MM.1S (cell line): ENCODE data around the gene CSTF2.
"Not testable (repeated sequence)": the region's sequence is repeated elsewhere in the genome, so short reads cannot be mapped to it uniquely, and the experiment has no call there.

Experiments used
- DNase-seq: peaks from one replicate; pipeline ENCODE4 v3.0.0-alpha.2; 2015
- H2AFZ ChIP-seq: fragments of 300-600 bp; sonication (generic); 2 replicates; pipeline ENCODE4 v1.6.0; 2016; ENCODE audit warnings: antibody characterized with exemption, low read length
- H3F3A ChIP-seq: fragments of 300-600 bp; sonication (generic); 2 replicates; pipeline ENCODE4 v1.6.1; 2016; ENCODE audit warnings: mild to moderate bottlenecking, antibody characterized with exemption, low read length, moderate library complexity, mixed read lengths; ENCODE audit not compliant: insufficient read depth
- H3K27ac ChIP-seq: fragments of 300-600 bp; sonication (generic); 2 replicates; pipeline ENCODE4 v1.5.1; 2016; ENCODE audit warnings: mild to moderate bottlenecking, low read length
- H3K27me3 ChIP-seq: fragments of 300-600 bp; sonication (generic); replicated peaks from 2 replicates; pipeline ENCODE4 v1.6.0; 2016; ENCODE audit warnings: low read length; ENCODE audit not compliant: insufficient read depth
- H3K36me3 ChIP-seq: fragments of 300-600 bp; sonication (generic); replicated peaks from 2 replicates; pipeline ENCODE4 v1.6.1; 2016; ENCODE audit warnings: mild to moderate bottlenecking, low read length, mixed read lengths; ENCODE audit not compliant: insufficient read depth
- H3K4me1 ChIP-seq: fragments of 300-600 bp; sonication (generic); 2 replicates; pipeline ENCODE4 v1.6.1; 2016; ENCODE audit warnings: low read length, mixed read lengths
- H3K4me2 ChIP-seq: fragments of 300-600 bp; sonication (generic); 2 replicates; pipeline ENCODE4 v1.6.0; 2016; ENCODE audit warnings: low read depth, low read length
- H3K4me3 ChIP-seq: fragments of 300-600 bp; sonication (generic); 2 replicates; pipeline ENCODE4 v1.5.1; 2016; ENCODE audit warnings: low read length, mixed read lengths
- H3K79me2 ChIP-seq: fragments of 300-600 bp; sonication (generic); 2 replicates; pipeline ENCODE4 v1.6.1; 2016; ENCODE audit warnings: mixed run types, low read length, mixed read lengths
- H3K9ac ChIP-seq: fragments of 300-600 bp; sonication (generic); 2 replicates; pipeline ENCODE4 v1.6.1; 2016; ENCODE audit warnings: low read length, mixed read lengths
- H3K9me2 ChIP-seq: fragments of 300-600 bp; sonication (generic); replicated peaks from 2 replicates; pipeline ENCODE4 v1.6.1; 2016; ENCODE audit warnings: mild to moderate bottlenecking, low read length, mixed read lengths; ENCODE audit not compliant: insufficient read depth
- H3K9me3 ChIP-seq: fragments of 300-600 bp; sonication (generic); replicated peaks from 2 replicates; pipeline ENCODE4 v1.6.1; 2016; ENCODE audit warnings: mild to moderate bottlenecking, low read length, mixed read lengths; ENCODE audit not compliant: insufficient read depth
- H4K20me1 ChIP-seq: fragments of 300-600 bp; sonication (generic); 2 replicates; pipeline ENCODE4 v1.6.1; 2016; ENCODE audit warnings: mild to moderate bottlenecking, low read length, moderate library complexity, mixed read lengths; ENCODE audit not compliant: insufficient read depth
- EZH2 ChIP-seq: fragments of 300-600 bp; sonication (generic); optimal IDR thresholded peaks from 2 replicates; pipeline ENCODE3; 2017; ENCODE audit warnings: low read depth, mild to moderate bottlenecking, antibody characterized with exemption, low read length, mixed read lengths
- EZH2phosphoT487 ChIP-seq: fragments of 300-600 bp; sonication (generic); IDR thresholded peaks from 2 replicates; pipeline ENCODE4 v1.6.1; 2018; ENCODE audit warnings: antibody characterized with exemption, low read length
- TF ChIP-seq, protein P1 (sequence below): fragments of 300-600 bp; sonication (generic); IDR thresholded peaks from 2 replicates; pipeline ENCODE4 v1.5.1; 2016; ENCODE audit warnings: antibody characterized with exemption, low read length, mixed read lengths

CSTF2 gene

GRCh38 chrX:100819837-100820666 lies at the start of gene CSTF2:
CSTF2 (plus strand) TSS chrX:100820391; CDS start chrX:100820417, 26 bp downstream.
- peak within 1 kb of the TSS; percentile 52; the same call in 1 of the 2 replicates for H3K9ac ChIP-seq
- H3K4me2 ChIP-seq = peak within 1 kb of the TSS; percentile 73
- TF ChIP-seq, protein P1, sequence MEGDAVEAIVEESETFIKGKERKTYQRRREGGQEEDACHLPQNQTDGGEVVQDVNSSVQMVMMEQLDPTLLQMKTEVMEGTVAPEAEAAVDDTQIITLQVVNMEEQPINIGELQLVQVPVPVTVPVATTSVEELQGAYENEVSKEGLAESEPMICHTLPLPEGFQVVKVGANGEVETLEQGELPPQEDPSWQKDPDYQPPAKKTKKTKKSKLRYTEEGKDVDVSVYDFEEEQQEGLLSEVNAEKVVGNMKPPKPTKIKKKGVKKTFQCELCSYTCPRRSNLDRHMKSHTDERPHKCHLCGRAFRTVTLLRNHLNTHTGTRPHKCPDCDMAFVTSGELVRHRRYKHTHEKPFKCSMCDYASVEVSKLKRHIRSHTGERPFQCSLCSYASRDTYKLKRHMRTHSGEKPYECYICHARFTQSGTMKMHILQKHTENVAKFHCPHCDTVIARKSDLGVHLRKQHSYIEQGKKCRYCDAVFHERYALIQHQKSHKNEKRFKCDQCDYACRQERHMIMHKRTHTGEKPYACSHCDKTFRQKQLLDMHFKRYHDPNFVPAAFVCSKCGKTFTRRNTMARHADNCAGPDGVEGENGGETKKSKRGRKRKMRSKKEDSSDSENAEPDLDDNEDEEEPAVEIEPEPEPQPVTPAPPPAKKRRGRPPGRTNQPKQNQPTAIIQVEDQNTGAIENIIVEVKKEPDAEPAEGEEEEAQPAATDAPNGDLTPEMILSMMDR = peak; percentile 12; the same call in 1 of the 2 replicates
- no peak for TF ChIP-seq EZH2phosphoT487
- no peaks in the 10 kb centered on the region for H4K20me1 ChIP-seq
- no peaks in the 10 kb centered on the region for H3K9me2 ChIP-seq
- peak within 1 kb of the TSS; percentile 67; the same call in 1 of the 2 replicates for H3K27ac ChIP-seq
- peak; percentile 86 for DNase-seq
- H3K4me3 ChIP-seq = peak within 1 kb of the TSS; percentile 87
- peaks cover 13% of the 10 kb centered on the region for H3K79me2 ChIP-seq
- H3K36me3 ChIP-seq = no peaks in the 10 kb centered on the region
- H3K9me3 ChIP-seq = no peaks in the 10 kb centered on the region
- H3K27me3 ChIP-seq = no peaks in the 10 kb centered on the region
- peaks cover 3% of the 10 kb centered on the region; the same call in 1 of the 2 replicates for H3F3A ChIP-seq
- H2AFZ ChIP-seq = peak within 1 kb of the TSS; percentile 85
- H3K4me1 ChIP-seq = peaks cover 4% of the 10 kb centered on the region; the same call in 1 of the 2 replicates

DNA sequence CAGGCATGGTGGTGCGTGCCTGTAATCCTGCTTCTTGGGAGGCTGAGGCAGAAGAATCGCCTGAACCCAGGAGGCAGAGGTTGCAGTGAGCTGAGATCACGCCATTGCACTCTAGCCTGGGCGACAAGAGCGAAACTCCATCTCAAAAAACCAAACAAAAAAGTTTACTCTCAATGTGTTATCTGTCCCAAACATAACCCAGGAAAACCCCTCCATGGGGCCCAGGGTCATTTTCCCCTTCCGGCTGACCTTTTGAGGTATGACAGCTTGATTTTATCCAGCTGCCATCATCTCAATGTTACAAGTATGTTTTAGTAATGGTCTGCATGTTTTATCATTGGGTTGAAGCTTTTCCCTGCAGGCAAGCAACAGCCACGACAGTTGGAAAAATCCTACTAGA lies 23.8 kb upstream of the CSTF2 start:
- not testable (repeated sequence) for H3K4me1 ChIP-seq, H4K20me1 ChIP-seq, H3K36me3 ChIP-seq, H3K9me2 ChIP-seq, H3K9ac ChIP-seq, H3K27me3 ChIP-seq, H2AFZ ChIP-seq, H3K27ac ChIP-seq, H3K4me2 ChIP-seq, H3K4me3 ChIP-seq, DNase-seq, H3F3A ChIP-seq, H3K9me3 ChIP-seq, H3K79me2 ChIP-seq

DNA sequence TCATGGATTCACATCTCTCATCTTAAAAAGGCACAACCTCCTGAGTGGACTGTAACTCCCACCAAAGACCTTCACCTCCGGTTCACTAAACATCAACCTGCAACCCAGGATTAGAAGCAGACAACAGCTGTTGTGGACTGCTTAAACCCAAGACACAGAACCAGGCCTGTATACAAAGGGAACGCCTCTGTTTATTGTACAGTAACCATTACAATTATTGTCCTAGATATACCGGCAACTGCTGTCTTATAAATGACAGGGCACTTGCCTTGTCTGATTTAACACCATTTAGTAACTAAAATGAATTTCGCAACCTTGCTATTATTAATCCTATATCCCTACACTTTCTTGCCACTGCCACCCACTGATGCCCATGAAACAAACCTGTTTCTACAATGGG lies 22.8 kb upstream of the CSTF2 start:
- H3K27me3 ChIP-seq = no peaks in the 10 kb centered on the region
- no peaks in the 10 kb centered on the region for H3F3A ChIP-seq
- no peak overlapping the region for H3K27ac ChIP-seq

More for the DNA sequence above, 22.8 kb upstream of the CSTF2 start:
- TF ChIP-seq EZH2phosphoT487 = no peak
- TF ChIP-seq, protein P1 = no peak
- no peak for TF ChIP-seq EZH2
- DNase-seq = no peak
- H4K20me1 ChIP-seq = no peaks in the 10 kb centered on the region
- no peaks in the 10 kb centered on the region for H3K9me3 ChIP-seq
- no peak overlapping the region for H2AFZ ChIP-seq
- no peak overlapping the region for H3K9ac ChIP-seq
- H3K79me2 ChIP-seq = no peaks in the 10 kb centered on the region
- H3K36me3 ChIP-seq = no peaks in the 10 kb centered on the region
- no peaks in the 10 kb centered on the region for H3K9me2 ChIP-seq
- H3K4me3 ChIP-seq = no peak overlapping the region
- no peaks in the 10 kb centered on the region for H3K4me1 ChIP-seq
- no peak overlapping the region for H3K4me2 ChIP-seq
